Measurements from ENCODE around the gene ZNF426. TPM values are rescaled to one million over a fixed set of nuclear protein-coding genes. Genes with fewer than 3 reads are reported as not detected.

ZNF426 gene
- polyA plus RNA-seq (2013, experiment 1 of 2) = 7.6 TPM
- 8.3 TPM for polyA plus RNA-seq (2013, experiment 2 of 2)

DNA sequence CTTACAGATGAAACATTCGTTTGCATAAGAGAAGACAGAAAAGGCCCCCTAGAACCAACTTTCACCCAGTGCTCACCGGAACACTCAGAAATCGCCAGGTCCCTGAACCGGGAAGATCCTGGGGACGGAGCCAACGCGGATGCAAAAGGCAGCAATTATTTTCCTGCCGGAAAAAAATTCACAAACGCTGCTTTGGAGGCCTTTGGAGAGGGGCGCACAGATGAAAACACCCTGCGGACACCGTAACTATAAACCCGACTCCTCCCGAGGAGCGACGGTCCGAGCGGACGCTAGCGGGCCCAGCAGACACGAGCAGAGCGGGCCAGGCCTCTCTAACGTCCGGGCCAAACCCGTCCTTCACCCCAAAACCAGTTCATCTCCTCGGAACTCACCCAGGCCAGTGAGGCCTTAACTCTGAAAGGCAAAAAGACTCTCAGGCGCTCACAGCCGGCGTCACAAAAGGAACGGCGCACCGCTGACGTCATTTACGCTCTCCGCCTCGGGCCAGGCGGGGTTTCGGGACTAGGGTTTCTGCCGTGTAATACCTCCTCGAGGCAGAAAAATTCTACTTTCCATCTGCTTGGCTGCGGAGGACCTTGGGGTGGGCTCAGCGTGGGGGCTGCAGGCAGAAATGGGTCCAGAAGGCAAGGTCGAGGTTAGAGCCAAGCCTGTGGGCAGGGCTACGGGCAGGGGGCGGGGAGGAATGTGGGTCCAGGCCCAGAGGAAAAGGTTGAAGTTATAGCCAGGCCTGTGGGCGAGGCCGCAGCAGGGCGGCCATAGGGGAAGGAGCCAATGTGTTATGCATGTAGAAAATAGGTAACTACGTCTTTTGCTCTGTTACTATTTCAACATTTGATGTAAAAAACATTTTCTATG is at the start of gene ZNF426:
Gene ZNF426, minus strand, starts transcription at position 463 of the 876 bp plus-strand sequence. CDS start 2,413 bp downstream, outside the sequence.
- Histone ChIP-seq H3K27me3 (ENCODE audit: control insufficient read depth in 3 of 3, insufficient read depth in 3 of 3, low read depth in 1 of 3, low read length in 3 of 3) (no peaks in the 10 kb centered on the region), H3K14ac (ENCODE audit: low read length) (peak within 1 kb of the TSS; percentile 89), H2BK15ac (ENCODE audit: low read length) (no peak within 1 kb of the TSS), H3K18ac (ENCODE audit: low read length) (peak within 1 kb of the TSS; percentile 100), H3K9me3 (replicated peaks in 1 of 2; ENCODE audit: control insufficient read depth in 2 of 2, insufficient read depth in 1 of 2, low read depth in 1 of 2, low read length in 2 of 2) (peaks cover 22 to 44% of the 10 kb centered on the region in 2 donors), H3K79me1 (ENCODE audit: low read depth, low read length) (no peaks in the 10 kb centered on the region), H2AFZ (ENCODE audit: low read length) (peak within 1 kb of the TSS; percentile 89), H2BK12ac (ENCODE audit: low read length) (no peak within 1 kb of the TSS), H3K4ac (ENCODE audit: low read length) (no peak within 1 kb of the TSS), H4K91ac (ENCODE audit: low read depth, low read length, poor library complexity) (no peak within 1 kb of the TSS), H2BK5ac (ENCODE audit: low read length) (peak within 1 kb of the TSS; percentile 94), H3K23ac (ENCODE audit: low read depth, low read length, poor library complexity) (peak within 1 kb of the TSS; percentile 12), H2AK5ac (ENCODE audit: low read depth, low read length) (peak within 1 kb of the TSS; percentile 29), H4K8ac (ENCODE audit: low read depth, low read length) (peak within 1 kb of the TSS; percentile 99), H3K9ac (ENCODE audit: low read depth, low read length, poor library complexity) (peak within 1 kb of the TSS; percentile 97), H3K4me2 (ENCODE audit: insufficient read depth, low read length, poor library complexity, severe bottlenecking) (peak within 1 kb of the TSS; percentile 60), H3K4me3 (ENCODE audit: low read length in 2 of 2) (peak within 1 kb of the TSS; percentile 85 to 99), H2BK120ac (ENCODE audit: low read depth, low read length) (no peak within 1 kb of the TSS), H3K4me1 (ENCODE audit: control insufficient read depth in 2 of 2, insufficient read depth in 1 of 2, low read depth in 1 of 2, low read length in 2 of 2) (peaks cover 0 to 2% of the 10 kb centered on the region in 2 donors), H3K36me3 (replicated peaks in 1 of 2; ENCODE audit: control insufficient read depth in 2 of 2, insufficient read depth in 2 of 2, low read length in 2 of 2) (peaks cover 26 to 38% of the 10 kb centered on the region in 2 donors), H3K27ac (replicated peaks; ENCODE audit: low read length) (peak within 1 kb of the TSS; percentile 88)
- DNase-seq (ENCODE audit: low spot score) = peak; percentile 82
- no CpG with 5 or more reads among the region's 49 CpGs for WGBS, 2 donors (ENCODE audit: extremely low coverage in 2 of 2, insufficient read length in 2 of 2, insufficient replicate concordance in 1 of 2)

DNA sequence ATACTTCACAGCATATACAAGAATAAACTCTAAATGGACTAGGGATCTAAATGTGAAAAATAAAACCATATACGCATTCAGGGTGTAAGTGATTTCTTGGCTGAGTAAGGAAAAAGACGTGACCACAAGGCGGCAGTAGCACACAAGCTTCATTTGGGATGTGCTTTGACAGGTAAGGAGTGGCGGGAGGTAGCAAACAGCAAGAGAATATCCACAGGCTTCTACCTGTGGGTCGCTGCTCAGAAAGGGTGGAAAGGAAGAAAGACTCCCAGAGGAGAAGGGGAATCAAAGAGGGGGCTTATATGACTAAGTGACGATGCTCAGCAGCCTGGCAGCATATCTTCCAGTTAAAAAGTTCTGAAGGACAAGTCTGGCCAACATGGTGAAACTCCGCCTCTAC is 48.3 kb upstream of the ZNF426 start:
- Histone ChIP-seq H3K4ac (ENCODE audit: low read length) (no peak overlapping the region), H3K79me1 (ENCODE audit: low read depth, low read length) (no peaks in the 10 kb centered on the region), H3K4me2 (ENCODE audit: insufficient read depth, low read length, poor library complexity, severe bottlenecking) (no peak overlapping the region), H3K27ac (replicated peaks; ENCODE audit: low read length) (no peak overlapping the region), H2AFZ (ENCODE audit: low read length) (peak overlapping the region; percentile 36), H2BK5ac (ENCODE audit: low read length) (no peak overlapping the region), H3K18ac (ENCODE audit: low read length) (no peak overlapping the region), H3K9ac (ENCODE audit: low read depth, low read length, poor library complexity) (no peak overlapping the region), H2BK120ac (ENCODE audit: low read depth, low read length) (no peak overlapping the region), H3K4me1 (ENCODE audit: control insufficient read depth in 2 of 2, insufficient read depth in 1 of 2, low read depth in 1 of 2, low read length in 2 of 2) (no peaks in the 10 kb centered on the region), H4K8ac (ENCODE audit: low read depth, low read length) (no peak overlapping the region), H3K27me3 (ENCODE audit: control insufficient read depth in 3 of 3, insufficient read depth in 3 of 3, low read depth in 1 of 3, low read length in 3 of 3) (no peaks in the 10 kb centered on the region), H3K23ac (ENCODE audit: low read depth, low read length, poor library complexity) (no peak overlapping the region), H2BK15ac (ENCODE audit: low read length) (no peak overlapping the region), H3K36me3 (replicated peaks in 1 of 2; ENCODE audit: control insufficient read depth in 2 of 2, insufficient read depth in 2 of 2, low read length in 2 of 2) (peaks cover 5 to 14% of the 10 kb centered on the region in 2 donors), H3K9me3 (replicated peaks in 1 of 2; ENCODE audit: control insufficient read depth in 2 of 2, insufficient read depth in 1 of 2, low read depth in 1 of 2, low read length in 2 of 2) (peaks cover 4 to 16% of the 10 kb centered on the region in 2 donors), H3K4me3 (ENCODE audit: low read length in 2 of 2) (no peak overlapping the region), H4K91ac (ENCODE audit: low read depth, low read length, poor library complexity) (no peak overlapping the region), H3K14ac (ENCODE audit: low read length) (no peak overlapping the region), H2AK5ac (ENCODE audit: low read depth, low read length) (no peak overlapping the region), H2BK12ac (ENCODE audit: low read length) (no peak overlapping the region)
- peak; percentile 43 for DNase-seq (ENCODE audit: low spot score)
- no CpG with 5 or more reads among the region's 7 CpGs for WGBS, 2 donors (ENCODE audit: extremely low coverage in 2 of 2, insufficient read length in 2 of 2, insufficient replicate concordance in 1 of 2)

GRCh38 chr19:9584073-9584833 is 45.8 kb upstream of the ZNF426 start, which contains the start of gene ZNF121:
TSS of gene ZNF121 (minus strand) at chr19:9584504. CDS start at chr19:9568097, 16,407 bp downstream.
- Histone ChIP-seq H2BK15ac (ENCODE audit: low read length) (no peak within 1 kb of the TSS), H3K36me3 (replicated peaks in 1 of 2; ENCODE audit: control insufficient read depth in 2 of 2, insufficient read depth in 2 of 2, low read length in 2 of 2) (peaks cover 17 to 39% of the 10 kb centered on the region in 2 donors), H3K27ac (replicated peaks; ENCODE audit: low read length) (peak within 1 kb of the TSS; percentile 64), H3K4me1 (ENCODE audit: control insufficient read depth in 2 of 2, insufficient read depth in 1 of 2, low read depth in 1 of 2, low read length in 2 of 2) (no peaks in the 10 kb centered on the region), H4K91ac (ENCODE audit: low read depth, low read length, poor library complexity) (no peak within 1 kb of the TSS), H4K8ac (ENCODE audit: low read depth, low read length) (no peak within 1 kb of the TSS), H2AK5ac (ENCODE audit: low read depth, low read length) (peak within 1 kb of the TSS; percentile 40), H3K23ac (ENCODE audit: low read depth, low read length, poor library complexity) (peak within 1 kb of the TSS; percentile 60), H2BK5ac (ENCODE audit: low read length) (no peak within 1 kb of the TSS), H2BK12ac (ENCODE audit: low read length) (no peak within 1 kb of the TSS), H3K79me1 (ENCODE audit: low read depth, low read length) (no peaks in the 10 kb centered on the region), H3K18ac (ENCODE audit: low read length) (peak within 1 kb of the TSS; percentile 95), H3K4ac (ENCODE audit: low read length) (no peak within 1 kb of the TSS), H3K9me3 (replicated peaks in 1 of 2; ENCODE audit: control insufficient read depth in 2 of 2, insufficient read depth in 1 of 2, low read depth in 1 of 2, low read length in 2 of 2) (peaks cover 12 to 41% of the 10 kb centered on the region in 2 donors), H3K4me2 (ENCODE audit: insufficient read depth, low read length, poor library complexity, severe bottlenecking) (peak within 1 kb of the TSS; percentile 61), H3K14ac (ENCODE audit: low read length) (no peak within 1 kb of the TSS), H2BK120ac (ENCODE audit: low read depth, low read length) (no peak within 1 kb of the TSS), H3K4me3 (ENCODE audit: low read length in 2 of 2) (peak within 1 kb of the TSS; percentile 92), H3K9ac (ENCODE audit: low read depth, low read length, poor library complexity) (peak within 1 kb of the TSS; percentile 93), H2AFZ (ENCODE audit: low read length) (peak within 1 kb of the TSS; percentile 99), H3K27me3 (ENCODE audit: control insufficient read depth in 3 of 3, insufficient read depth in 3 of 3, low read depth in 1 of 3, low read length in 3 of 3) (no peaks in the 10 kb centered on the region)
- DNase-seq (ENCODE audit: low spot score) = peak; percentile 80
- no CpG with 5 or more reads among the region's 51 CpGs for WGBS, 2 donors (ENCODE audit: extremely low coverage in 2 of 2, insufficient read length in 2 of 2, insufficient replicate concordance in 1 of 2)
